ENCODE data around the gene USP7.

DNA sequence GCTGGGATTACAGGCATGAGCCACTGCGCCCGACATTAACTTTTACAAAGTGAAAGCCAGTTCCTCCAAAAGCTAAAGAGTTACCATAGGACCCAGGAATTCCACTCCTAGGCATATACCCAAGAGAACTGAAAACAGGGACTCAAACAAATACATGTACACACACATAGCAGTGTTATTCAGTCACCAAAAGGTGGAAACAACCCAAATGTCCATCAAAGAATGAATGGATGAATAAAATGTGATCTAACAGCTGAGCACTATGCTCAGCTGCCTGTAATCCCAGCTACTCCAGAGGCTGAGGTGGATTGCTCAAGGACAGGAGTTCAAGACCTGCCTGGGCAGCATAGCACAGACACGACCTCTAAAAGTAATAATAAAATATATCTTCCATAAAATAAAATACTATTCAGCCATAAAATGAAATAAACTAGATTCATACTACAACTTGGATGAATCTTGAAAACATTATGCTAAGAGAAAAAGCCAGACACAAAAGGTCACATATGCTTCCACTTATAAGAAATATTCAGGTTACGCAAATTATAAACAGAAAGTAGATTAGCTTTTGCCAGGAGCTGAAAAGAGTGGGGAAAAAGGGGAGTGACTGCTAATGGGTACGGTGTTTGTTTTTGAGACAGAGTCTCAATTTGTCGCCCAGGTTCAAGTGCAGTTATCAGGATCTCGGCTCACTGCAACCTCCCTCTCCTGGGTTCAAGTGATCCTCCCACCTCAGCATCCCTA, 9.3 kb upstream of the USP7 start:
- TF ChIP-seq, protein P1, sequence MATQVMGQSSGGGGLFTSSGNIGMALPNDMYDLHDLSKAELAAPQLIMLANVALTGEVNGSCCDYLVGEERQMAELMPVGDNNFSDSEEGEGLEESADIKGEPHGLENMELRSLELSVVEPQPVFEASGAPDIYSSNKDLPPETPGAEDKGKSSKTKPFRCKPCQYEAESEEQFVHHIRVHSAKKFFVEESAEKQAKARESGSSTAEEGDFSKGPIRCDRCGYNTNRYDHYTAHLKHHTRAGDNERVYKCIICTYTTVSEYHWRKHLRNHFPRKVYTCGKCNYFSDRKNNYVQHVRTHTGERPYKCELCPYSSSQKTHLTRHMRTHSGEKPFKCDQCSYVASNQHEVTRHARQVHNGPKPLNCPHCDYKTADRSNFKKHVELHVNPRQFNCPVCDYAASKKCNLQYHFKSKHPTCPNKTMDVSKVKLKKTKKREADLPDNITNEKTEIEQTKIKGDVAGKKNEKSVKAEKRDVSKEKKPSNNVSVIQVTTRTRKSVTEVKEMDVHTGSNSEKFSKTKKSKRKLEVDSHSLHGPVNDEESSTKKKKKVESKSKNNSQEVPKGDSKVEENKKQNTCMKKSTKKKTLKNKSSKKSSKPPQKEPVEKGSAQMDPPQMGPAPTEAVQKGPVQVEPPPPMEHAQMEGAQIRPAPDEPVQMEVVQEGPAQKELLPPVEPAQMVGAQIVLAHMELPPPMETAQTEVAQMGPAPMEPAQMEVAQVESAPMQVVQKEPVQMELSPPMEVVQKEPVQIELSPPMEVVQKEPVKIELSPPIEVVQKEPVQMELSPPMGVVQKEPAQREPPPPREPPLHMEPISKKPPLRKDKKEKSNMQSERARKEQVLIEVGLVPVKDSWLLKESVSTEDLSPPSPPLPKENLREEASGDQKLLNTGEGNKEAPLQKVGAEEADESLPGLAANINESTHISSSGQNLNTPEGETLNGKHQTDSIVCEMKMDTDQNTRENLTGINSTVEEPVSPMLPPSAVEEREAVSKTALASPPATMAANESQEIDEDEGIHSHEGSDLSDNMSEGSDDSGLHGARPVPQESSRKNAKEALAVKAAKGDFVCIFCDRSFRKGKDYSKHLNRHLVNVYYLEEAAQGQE (IDR thresholded peaks at IDR 0.05) = no peak
- TF ChIP-seq, protein P2, sequence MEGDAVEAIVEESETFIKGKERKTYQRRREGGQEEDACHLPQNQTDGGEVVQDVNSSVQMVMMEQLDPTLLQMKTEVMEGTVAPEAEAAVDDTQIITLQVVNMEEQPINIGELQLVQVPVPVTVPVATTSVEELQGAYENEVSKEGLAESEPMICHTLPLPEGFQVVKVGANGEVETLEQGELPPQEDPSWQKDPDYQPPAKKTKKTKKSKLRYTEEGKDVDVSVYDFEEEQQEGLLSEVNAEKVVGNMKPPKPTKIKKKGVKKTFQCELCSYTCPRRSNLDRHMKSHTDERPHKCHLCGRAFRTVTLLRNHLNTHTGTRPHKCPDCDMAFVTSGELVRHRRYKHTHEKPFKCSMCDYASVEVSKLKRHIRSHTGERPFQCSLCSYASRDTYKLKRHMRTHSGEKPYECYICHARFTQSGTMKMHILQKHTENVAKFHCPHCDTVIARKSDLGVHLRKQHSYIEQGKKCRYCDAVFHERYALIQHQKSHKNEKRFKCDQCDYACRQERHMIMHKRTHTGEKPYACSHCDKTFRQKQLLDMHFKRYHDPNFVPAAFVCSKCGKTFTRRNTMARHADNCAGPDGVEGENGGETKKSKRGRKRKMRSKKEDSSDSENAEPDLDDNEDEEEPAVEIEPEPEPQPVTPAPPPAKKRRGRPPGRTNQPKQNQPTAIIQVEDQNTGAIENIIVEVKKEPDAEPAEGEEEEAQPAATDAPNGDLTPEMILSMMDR (IDR thresholded peaks at IDR 0.05; ENCODE audit: low read depth, low read length, missing input control) = no peak
- TF ChIP-seq, protein P3, sequence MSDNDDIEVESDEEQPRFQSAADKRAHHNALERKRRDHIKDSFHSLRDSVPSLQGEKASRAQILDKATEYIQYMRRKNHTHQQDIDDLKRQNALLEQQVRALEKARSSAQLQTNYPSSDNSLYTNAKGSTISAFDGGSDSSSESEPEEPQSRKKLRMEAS (IDR thresholded peaks at IDR 0.05) = no peak
- TF ChIP-seq, protein P4, sequence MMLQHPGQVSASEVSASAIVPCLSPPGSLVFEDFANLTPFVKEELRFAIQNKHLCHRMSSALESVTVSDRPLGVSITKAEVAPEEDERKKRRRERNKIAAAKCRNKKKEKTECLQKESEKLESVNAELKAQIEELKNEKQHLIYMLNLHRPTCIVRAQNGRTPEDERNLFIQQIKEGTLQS (IDR thresholded peaks at IDR 0.05) = no peak
- TF ChIP-seq RAD21 (IDR thresholded peaks at IDR 0.05) = no peak
- TF ChIP-seq YY1 (IDR thresholded peaks at IDR 0.05) = no peak
- no peak for TF ChIP-seq SP1 (IDR thresholded peaks at IDR 0.05)
- no peak for TF ChIP-seq TAF1 (conservative IDR thresholded peaks at IDR 0.05)
- no peak for TF ChIP-seq EGR1 (IDR thresholded peaks at IDR 0.05; ENCODE audit: low read depth in 2 of 2)
- no peak for TF ChIP-seq JUND (IDR thresholded peaks at IDR 0.05)
- TF ChIP-seq, protein P5, sequence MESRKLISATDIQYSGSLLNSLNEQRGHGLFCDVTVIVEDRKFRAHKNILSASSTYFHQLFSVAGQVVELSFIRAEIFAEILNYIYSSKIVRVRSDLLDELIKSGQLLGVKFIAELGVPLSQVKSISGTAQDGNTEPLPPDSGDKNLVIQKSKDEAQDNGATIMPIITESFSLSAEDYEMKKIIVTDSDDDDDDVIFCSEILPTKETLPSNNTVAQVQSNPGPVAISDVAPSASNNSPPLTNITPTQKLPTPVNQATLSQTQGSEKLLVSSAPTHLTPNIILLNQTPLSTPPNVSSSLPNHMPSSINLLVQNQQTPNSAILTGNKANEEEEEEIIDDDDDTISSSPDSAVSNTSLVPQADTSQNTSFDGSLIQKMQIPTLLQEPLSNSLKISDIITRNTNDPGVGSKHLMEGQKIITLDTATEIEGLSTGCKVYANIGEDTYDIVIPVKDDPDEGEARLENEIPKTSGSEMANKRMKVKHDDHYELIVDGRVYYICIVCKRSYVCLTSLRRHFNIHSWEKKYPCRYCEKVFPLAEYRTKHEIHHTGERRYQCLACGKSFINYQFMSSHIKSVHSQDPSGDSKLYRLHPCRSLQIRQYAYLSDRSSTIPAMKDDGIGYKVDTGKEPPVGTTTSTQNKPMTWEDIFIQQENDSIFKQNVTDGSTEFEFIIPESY (IDR thresholded peaks at IDR 0.05) = no peak
- no peak for TF ChIP-seq RXRA (IDR thresholded peaks at IDR 0.05)
- TF ChIP-seq GABPA (IDR thresholded peaks at IDR 0.05 in 1 of 2, conservative IDR thresholded peaks at IDR 0.05 in 1 of 2) = no peak
